ENCODE measurements around the gene NCOA1.

NCOA1 gene

DNA sequence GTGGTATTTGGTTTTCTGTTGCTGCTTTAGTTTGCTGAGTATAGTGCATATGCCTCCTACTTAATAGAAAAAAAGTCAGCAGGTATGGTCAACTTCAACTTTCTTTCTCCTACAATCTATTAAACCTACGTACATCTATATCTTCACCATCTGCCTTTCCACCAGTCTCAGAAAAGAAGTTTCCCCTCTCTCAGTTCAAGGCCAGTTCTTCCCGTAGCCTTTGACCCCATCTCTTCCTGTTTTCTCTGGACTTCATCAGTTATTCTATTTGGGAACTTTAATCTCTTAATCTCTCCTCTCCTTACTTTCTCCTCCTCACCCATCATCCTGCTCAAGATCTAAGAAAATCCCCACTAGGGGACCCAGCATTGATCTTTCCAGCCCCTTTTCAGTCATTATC lies 296.5 kb downstream of the NCOA1 start:
- no peak for ATAC-seq
- TF ChIP-seq BACH2 (CRISPR knock-in tag; IDR thresholded peaks at IDR 0.05; ENCODE audit: borderline replicate concordance) = no peak
- no peak for TF ChIP-seq ZFP3 (CRISPR knock-in tag; IDR thresholded peaks at IDR 0.05)
- no peak for TF ChIP-seq ESRRG (CRISPR knock-in tag; IDR thresholded peaks at IDR 0.05)
- no peak for TF ChIP-seq ZC3H10 (CRISPR knock-in tag; IDR thresholded peaks at IDR 0.05)

GRCh38 chr2:24788816-24789215 lies 297.8 kb downstream of the NCOA1 start:
- no peak for ATAC-seq
- TF ChIP-seq ZFP30 (CRISPR knock-in tag; IDR thresholded peaks at IDR 0.05) (no peak), CSDC2 (CRISPR knock-in tag; IDR thresholded peaks at IDR 0.05) (no peak), TCF4 (CRISPR knock-in tag; IDR thresholded peaks at IDR 0.05; ENCODE audit: borderline replicate concordance) (no peak), ZNF70 (CRISPR knock-in tag; IDR thresholded peaks at IDR 0.05) (no peak), PPARA (CRISPR knock-in tag; IDR thresholded peaks at IDR 0.05; ENCODE audit: borderline replicate concordance) (no peak), ZNF565 (CRISPR knock-in tag; conservative IDR thresholded peaks at IDR 0.05; ENCODE audit: low read depth) (no peak), ARNTL (CRISPR knock-in tag; IDR thresholded peaks at IDR 0.05; ENCODE audit: borderline replicate concordance, low read depth) (no peak), CSRNP3 (CRISPR knock-in tag; IDR thresholded peaks at IDR 0.05) (no peak), SNAI2 (CRISPR knock-in tag; IDR thresholded peaks at IDR 0.05) (no peak)

DNA sequence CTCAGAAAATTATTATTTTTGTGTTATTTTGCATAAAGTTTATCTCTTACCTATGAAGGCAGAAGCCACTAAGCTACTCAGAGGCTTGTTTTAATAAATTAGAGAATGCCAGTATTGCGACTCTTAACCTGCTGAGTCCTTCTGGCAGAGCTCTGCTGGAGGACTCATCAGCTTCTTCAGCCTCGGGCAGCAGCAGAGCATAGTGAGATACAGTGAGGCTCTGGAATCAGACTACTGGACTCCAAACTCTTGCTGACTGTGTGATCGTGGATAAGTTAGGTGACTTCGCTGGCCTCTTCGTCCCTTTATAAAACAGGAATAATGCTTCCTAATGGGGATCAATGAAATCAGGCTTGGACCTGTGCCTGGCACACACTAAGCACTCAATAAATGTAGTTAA lies 300.4 kb downstream of the NCOA1 start:
- no peak for TF ChIP-seq ZNF565 (CRISPR knock-in tag; conservative IDR thresholded peaks at IDR 0.05; ENCODE audit: low read depth)
- no peak for TF ChIP-seq GLIS3 (CRISPR knock-in tag; IDR thresholded peaks at IDR 0.05)
- TF ChIP-seq, protein P1, sequence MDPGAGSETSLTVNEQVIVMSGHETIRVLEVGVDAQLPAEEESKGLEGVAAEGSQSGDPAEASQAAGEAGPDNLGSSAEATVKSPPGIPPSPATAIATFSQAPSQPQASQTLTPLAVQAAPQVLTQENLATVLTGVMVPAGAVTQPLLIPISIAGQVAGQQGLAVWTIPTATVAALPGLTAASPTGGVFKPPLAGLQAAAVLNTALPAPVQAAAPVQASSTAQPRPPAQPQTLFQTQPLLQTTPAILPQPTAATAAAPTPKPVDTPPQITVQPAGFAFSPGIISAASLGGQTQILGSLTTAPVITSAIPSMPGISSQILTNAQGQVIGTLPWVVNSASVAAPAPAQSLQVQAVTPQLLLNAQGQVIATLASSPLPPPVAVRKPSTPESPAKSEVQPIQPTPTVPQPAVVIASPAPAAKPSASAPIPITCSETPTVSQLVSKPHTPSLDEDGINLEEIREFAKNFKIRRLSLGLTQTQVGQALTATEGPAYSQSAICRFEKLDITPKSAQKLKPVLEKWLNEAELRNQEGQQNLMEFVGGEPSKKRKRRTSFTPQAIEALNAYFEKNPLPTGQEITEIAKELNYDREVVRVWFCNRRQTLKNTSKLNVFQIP (CRISPR knock-in tag; IDR thresholded peaks at IDR 0.05; ENCODE audit: borderline replicate concordance, low read depth) = no peak
- no peak for TF ChIP-seq ARNTL (CRISPR knock-in tag; IDR thresholded peaks at IDR 0.05; ENCODE audit: borderline replicate concordance, low read depth)
- TF ChIP-seq, protein P2, sequence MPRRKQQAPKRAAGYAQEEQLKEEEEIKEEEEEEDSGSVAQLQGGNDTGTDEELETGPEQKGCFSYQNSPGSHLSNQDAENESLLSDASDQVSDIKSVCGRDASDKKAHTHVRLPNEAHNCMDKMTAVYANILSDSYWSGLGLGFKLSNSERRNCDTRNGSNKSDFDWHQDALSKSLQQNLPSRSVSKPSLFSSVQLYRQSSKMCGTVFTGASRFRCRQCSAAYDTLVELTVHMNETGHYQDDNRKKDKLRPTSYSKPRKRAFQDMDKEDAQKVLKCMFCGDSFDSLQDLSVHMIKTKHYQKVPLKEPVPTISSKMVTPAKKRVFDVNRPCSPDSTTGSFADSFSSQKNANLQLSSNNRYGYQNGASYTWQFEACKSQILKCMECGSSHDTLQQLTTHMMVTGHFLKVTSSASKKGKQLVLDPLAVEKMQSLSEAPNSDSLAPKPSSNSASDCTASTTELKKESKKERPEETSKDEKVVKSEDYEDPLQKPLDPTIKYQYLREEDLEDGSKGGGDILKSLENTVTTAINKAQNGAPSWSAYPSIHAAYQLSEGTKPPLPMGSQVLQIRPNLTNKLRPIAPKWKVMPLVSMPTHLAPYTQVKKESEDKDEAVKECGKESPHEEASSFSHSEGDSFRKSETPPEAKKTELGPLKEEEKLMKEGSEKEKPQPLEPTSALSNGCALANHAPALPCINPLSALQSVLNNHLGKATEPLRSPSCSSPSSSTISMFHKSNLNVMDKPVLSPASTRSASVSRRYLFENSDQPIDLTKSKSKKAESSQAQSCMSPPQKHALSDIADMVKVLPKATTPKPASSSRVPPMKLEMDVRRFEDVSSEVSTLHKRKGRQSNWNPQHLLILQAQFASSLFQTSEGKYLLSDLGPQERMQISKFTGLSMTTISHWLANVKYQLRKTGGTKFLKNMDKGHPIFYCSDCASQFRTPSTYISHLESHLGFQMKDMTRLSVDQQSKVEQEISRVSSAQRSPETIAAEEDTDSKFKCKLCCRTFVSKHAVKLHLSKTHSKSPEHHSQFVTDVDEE (CRISPR knock-in tag; IDR thresholded peaks at IDR 0.05) = no peak
- no peak for TF ChIP-seq OSR1 (CRISPR knock-in tag; IDR thresholded peaks at IDR 0.05)
- no peak for TF ChIP-seq PPARA (CRISPR knock-in tag; IDR thresholded peaks at IDR 0.05; ENCODE audit: borderline replicate concordance)
- TF ChIP-seq RARB (CRISPR knock-in tag; IDR thresholded peaks at IDR 0.05) = no peak
- no peak for TF ChIP-seq TCF4 (CRISPR knock-in tag; IDR thresholded peaks at IDR 0.05; ENCODE audit: borderline replicate concordance)
- TF ChIP-seq, protein P3, sequence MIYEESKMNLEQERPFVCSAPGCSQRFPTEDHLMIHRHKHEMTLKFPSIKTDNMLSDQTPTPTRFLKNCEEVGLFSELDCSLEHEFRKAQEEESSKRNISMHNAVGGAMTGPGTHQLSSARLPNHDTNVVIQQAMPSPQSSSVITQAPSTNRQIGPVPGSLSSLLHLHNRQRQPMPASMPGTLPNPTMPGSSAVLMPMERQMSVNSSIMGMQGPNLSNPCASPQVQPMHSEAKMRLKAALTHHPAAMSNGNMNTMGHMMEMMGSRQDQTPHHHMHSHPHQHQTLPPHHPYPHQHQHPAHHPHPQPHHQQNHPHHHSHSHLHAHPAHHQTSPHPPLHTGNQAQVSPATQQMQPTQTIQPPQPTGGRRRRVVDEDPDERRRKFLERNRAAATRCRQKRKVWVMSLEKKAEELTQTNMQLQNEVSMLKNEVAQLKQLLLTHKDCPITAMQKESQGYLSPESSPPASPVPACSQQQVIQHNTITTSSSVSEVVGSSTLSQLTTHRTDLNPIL (CRISPR knock-in tag; IDR thresholded peaks at IDR 0.05; ENCODE audit: low read depth) = no peak
- TF ChIP-seq ZFP30 (CRISPR knock-in tag; IDR thresholded peaks at IDR 0.05) = no peak
- no peak for TF ChIP-seq ZNF70 (CRISPR knock-in tag; IDR thresholded peaks at IDR 0.05)
- TF ChIP-seq SNAI2 (CRISPR knock-in tag; IDR thresholded peaks at IDR 0.05) = no peak
- no peak for TF ChIP-seq ZC3H10 (CRISPR knock-in tag; IDR thresholded peaks at IDR 0.05)
- TF ChIP-seq ESRRG (CRISPR knock-in tag; IDR thresholded peaks at IDR 0.05) = no peak
- no peak for TF ChIP-seq ISL1 (CRISPR knock-in tag; IDR thresholded peaks at IDR 0.05)
- no peak for TF ChIP-seq CSDC2 (CRISPR knock-in tag; IDR thresholded peaks at IDR 0.05)
- ATAC-seq = no peak

DNA sequence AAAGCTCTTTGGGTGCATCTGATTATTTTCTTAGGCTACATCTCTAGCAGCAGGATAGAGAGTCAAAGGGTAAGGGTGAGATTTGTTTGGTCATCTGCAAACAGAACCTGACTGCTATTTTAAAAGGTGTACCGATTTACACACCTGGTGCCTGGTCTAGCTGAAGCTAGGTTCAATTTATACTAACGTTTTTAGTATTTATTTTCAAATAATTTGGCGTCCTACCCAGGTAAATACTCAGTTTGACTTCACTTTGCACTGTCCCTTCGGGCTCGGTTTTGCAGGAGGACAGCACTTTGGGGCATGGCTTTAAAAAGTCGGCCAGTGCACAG lies 301.5 kb downstream of the NCOA1 start:
- ATAC-seq = no peak

More for the DNA sequence above, 301.5 kb downstream of the NCOA1 start:
- TF ChIP-seq ARNTL (CRISPR knock-in tag; IDR thresholded peaks at IDR 0.05; ENCODE audit: borderline replicate concordance, low read depth) (no peak), TCF4 (CRISPR knock-in tag; IDR thresholded peaks at IDR 0.05; ENCODE audit: borderline replicate concordance) (peak; percentile 35; the same call in 1 of the 2 replicates)

Measured in SK-N-SH treated with all-trans-retinoic acid at 6 μM for 48 hours (cell line).